Hematopoietic multipotent progenitor cell (in vitro differentiated cells): ENCODE measurements around the gene IMPDH1. TPM values are rescaled to one million over a fixed set of nuclear protein-coding genes. Genes with fewer than 3 reads are reported as not detected.
A peak's percentile ranks its signal among the peaks of the same experiment; 100 is the strongest.

ENCODE experiments used
- DNase-seq, 3 donors: peaks; one replicate each; pipeline ENCODE4 v3.0.0-alpha.2; 2011 to 2015; ENCODE audit warnings: low read depth in 2 of 3, low spot score in 2 of 3
- total RNA-seq: library from RNA; depleted of rRNA; stranded (reverse); fragments of >200 nt; gene quantifications from one replicate; pipeline ENCODE4 v1.2.3, GENCODE V29; 2012

The IMPDH1 gene
- total RNA-seq, 1 donor, result 57.9 TPM

- DNase-seq, result no peak
Observed at GRCh38 chr7:128363261-128363721, 46.5 kb downstream of the IMPDH1 start.

GRCh38 chr7:128362670-128363069, 47.1 kb downstream of the IMPDH1 start:
- no peak for DNase-seq

GRCh38 chr7:128361411-128362379, 48.1 kb downstream of the IMPDH1 start, which contains the start of gene PRRT4:
Gene PRRT4, minus strand, starts transcription at chr7:128361690.
- peak in 2 of 3 donors; percentile 29 to 36 for DNase-seq

GRCh38 chr7:128360359-128360678, 49.5 kb downstream of the IMPDH1 start:
- no peak for DNase-seq

GRCh38 chr7:128359939-128360338, 49.8 kb downstream of the IMPDH1 start:
- no peak for DNase-seq

GRCh38 chr7:128359336-128359735, 50.4 kb downstream of the IMPDH1 start:
- DNase-seq, result no peak

GRCh38 chr7:128358233-128358632, 51.5 kb downstream of the IMPDH1 start:
- no peak for DNase-seq

GRCh38 chr7:128357217-128357613, 52.6 kb downstream of the IMPDH1 start:
- no peak for DNase-seq

- no peak for DNase-seq
Observed at GRCh38 chr7:128356546-128357216, 53.1 kb downstream of the IMPDH1 start.

GRCh38 chr7:128353610-128354009, 56.2 kb downstream of the IMPDH1 start:
- no peak for DNase-seq

- no peak for DNase-seq
Observed at GRCh38 chr7:128353189-128353588, 56.6 kb downstream of the IMPDH1 start.

- DNase-seq, result no peak
Observed at GRCh38 chr7:128352636-128353035, 57.1 kb downstream of the IMPDH1 start.

GRCh38 chr7:128352153-128352537, 57.6 kb downstream of the IMPDH1 start:
- DNase-seq, result peak in 2 of 3 donors; percentile 61 to 66

- peak in 2 of 3 donors; percentile 22 to 31 for DNase-seq
Observed at GRCh38 chr7:128351296-128352152, 58.3 kb downstream of the IMPDH1 start.

- DNase-seq, result no peak
Observed at GRCh38 chr7:128350708-128351295, 59.0 kb downstream of the IMPDH1 start.

- no peak for DNase-seq
Observed at GRCh38 chr7:128349466-128349825, 60.3 kb downstream of the IMPDH1 start.

- peak in 2 of 3 donors; percentile 63 to 82 for DNase-seq
Observed at GRCh38 chr7:128347647-128348097, 62.1 kb downstream of the IMPDH1 start.

GRCh38 chr7:128344431-128344774, 65.4 kb downstream of the IMPDH1 start:
- no peak for DNase-seq

GRCh38 chr7:128343554-128344430, 66.0 kb downstream of the IMPDH1 start, which contains the start of gene RBM28:
Gene RBM28, minus strand, starts transcription at chr7:128343908. Its CDS starts 115 bp downstream, at chr7:128343793.
- peak; percentile 82 to 96 (median 93) for DNase-seq
